HG02973 (cell line): ENCODE data around the gene PWP2.
"Not testable (repeated sequence)": the region's sequence is repeated elsewhere in the genome, so short reads cannot be mapped to it uniquely, and the experiment has no call there.

Experiments
- ATAC-seq: cut with Tn5 transposase; IDR thresholded peaks from one replicate; pipeline ENCODE4 v1.9.1; 2021; ENCODE audit warnings: moderate library complexity; ENCODE audit not compliant: unreplicated experiment

PWP2 gene

DNA sequence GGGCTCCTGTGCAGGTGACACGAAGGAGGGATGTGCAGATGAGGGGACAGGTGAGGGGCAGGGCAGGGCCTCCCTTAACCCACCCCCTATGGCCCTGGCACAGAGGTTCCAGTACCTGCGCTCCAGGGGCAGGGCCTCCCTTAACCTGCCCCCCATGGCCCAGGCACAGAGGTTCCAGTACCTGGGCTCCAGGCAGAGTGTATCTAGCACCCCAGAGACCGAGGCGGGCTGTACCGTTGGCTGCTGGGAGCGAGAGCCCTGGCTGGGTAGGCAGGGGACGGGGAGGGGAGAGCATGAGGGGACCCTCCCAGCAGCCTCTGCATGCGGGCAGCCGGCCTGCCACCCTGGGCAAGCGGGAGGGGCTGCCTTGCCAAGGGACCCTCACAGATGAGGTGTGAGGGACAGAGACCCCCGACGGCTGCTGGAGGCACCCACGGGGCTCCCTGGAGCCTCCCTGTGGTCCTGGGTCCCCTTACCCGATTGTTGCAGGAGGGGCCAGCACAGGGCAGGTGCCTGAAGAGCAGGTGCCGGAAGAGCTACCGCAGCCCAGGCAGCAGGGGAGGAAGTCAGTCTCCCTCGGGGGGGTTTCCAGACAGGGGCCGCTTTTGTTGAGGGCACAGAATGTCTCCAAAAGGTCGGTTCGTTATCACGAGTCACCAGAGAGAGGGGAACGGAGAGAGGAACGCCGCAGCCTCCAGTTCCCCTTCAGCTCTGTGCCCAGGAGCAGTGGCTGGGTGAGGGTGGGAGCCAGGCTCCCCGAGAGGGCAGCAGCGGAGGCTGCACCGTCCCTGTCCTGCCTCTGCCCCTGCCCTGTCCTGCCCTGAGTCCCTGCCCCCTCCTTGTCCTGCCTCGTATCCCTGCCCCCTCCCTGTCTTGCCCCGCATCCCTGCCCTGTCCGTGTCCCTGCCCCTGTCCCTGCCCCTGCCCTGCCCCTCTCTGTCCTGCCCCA is 52.4 kb downstream of the PWP2 start:
- not testable (repeated sequence) for ATAC-seq

- not testable (repeated sequence) for ATAC-seq
These were observed 53.1 kb downstream of the PWP2 start for GRCh38 chr21:44160298-44160672.

DNA sequence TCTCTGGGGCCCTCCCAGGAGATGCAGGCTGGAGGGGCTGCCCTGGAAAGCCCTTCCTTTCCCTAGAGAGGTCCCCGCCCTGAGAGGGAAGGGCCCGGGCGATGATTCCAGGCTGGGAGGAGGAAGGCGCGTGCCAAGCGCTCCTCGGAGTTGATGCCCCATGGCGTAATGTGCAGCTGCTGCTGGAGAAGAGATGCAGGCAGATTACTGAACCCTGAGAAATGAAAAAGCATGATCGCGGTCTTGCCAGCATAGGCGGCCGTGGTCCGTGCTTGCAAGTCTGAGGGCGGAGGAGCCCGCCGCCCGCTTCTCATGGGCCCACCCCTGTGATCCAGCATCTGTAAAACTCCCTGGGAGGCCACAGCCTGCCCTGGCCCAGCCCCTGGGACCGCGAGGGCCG is 53.6 kb downstream of the PWP2 start:
- not testable (repeated sequence) for ATAC-seq

GRCh38 chr21:44163167-44163653 is 56.0 kb downstream of the PWP2 start:
- ATAC-seq = not testable (repeated sequence)

- not testable (repeated sequence) for ATAC-seq
These were observed 58.7 kb downstream of the PWP2 start for GRCh38 chr21:44165933-44166332.

- ATAC-seq = not testable (repeated sequence)
These were observed 60.3 kb downstream of the PWP2 start for GRCh38 chr21:44167527-44167926.

DNA sequence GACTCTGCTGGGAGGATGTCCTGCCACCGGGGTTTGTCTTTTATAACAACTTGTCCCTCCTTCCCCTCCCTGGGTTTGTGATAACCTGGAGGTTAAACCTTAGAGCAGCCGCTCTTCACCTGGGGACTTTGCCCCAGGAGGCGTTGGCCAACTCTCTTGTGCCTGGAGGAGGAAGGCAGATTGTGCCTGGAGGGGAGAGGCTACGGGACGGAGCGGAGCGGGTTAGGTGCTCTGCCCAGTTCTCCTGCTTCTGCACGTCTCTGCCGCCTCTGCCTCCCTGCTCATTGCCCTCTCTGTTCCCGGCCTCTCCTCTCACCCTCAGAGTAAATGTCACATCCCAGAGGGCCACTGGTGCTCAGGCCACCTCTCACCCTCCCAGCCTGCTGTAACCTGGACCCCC is 63.1 kb downstream of the PWP2 start:
- ATAC-seq = not testable (repeated sequence)

DNA sequence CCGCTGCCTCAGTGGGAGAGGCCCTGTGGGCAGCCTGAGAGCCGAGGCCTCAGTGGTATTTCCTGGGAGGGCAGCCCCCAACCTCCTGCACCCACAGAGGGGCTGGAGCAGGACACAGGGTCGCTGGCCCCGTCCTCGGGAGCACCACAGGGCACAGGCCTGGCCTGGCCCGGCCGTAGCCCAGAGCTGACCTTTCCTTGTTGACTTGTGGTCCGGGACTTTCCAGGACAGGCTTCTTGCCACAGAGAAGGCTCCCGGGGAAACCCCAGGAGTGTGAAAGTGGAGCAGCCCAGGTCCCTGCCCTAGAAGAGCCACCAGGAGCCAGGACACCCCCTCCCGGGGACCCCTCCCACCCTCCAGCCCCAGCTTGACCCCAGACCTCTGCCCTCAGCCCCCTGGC is 63.7 kb downstream of the PWP2 start:
- ATAC-seq = not testable (repeated sequence)

- ATAC-seq = not testable (repeated sequence)
These were observed 64.9 kb downstream of the PWP2 start for GRCh38 chr21:44171962-44172572.

- ATAC-seq = not testable (repeated sequence)
These were observed 65.5 kb downstream of the PWP2 start for GRCh38 chr21:44172741-44173140.

- ATAC-seq = not testable (repeated sequence)
These were observed 68.0 kb downstream of the PWP2 start for GRCh38 chr21:44175189-44175588.

DNA sequence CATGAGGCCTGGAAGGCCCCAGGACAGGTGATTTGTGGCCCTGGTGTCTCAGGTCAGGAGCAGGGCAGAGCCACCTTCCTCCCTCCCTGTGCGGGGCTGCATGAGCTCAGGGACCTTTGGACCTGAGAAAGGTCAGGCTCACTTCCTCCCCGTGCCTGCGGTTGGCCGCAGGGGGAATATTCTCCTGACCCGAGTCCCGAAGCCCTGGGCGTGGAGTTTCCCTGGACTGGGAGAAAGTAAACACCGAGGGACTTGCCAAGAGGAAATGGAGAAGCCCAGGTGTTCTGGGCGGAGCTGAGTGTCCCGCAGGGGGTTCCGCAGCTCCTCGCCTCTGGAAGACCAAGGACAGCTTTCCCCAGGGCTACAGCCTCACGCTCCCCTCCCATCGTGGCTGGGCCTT is 68.9 kb downstream of the PWP2 start:
- not testable (repeated sequence) for ATAC-seq
